Upper lobe of left lung (tissue), 4 donors: Measurements from ENCODE around the gene DPH7.
"Not testable (repeated sequence)": the region's sequence is repeated elsewhere in the genome, so short reads cannot be mapped to it uniquely, and the experiment has no call there.

Experiments
- CTCF ChIP-seq, 6 experiments: fragments of 450-650 bp in 4 of 6; fragments of 200-600 bp in 2 of 6; sonication (generic) in 2 of 6; IDR thresholded peaks; one replicate each; pipeline ENCODE4 v1.5.1; 2016 to 2019; ENCODE audit warnings: antibody characterized with exemption in 6 of 6
- POLR2A ChIP-seq, 4 donors: fragments of 450-650 bp; IDR thresholded peaks; one replicate each; pipeline ENCODE4 v1.5.1; 2016 to 2017; ENCODE audit warnings: antibody characterized with exemption in 4 of 4, mild to moderate bottlenecking in 2 of 4
- POLR2AphosphoS5 ChIP-seq, 2 donors: sonication (generic); formaldehyde crosslinking; IDR thresholded peaks; one replicate each; pipeline ENCODE4 v1.5.1; 2017; ENCODE audit warnings: antibody characterized with exemption in 2 of 2

- not testable (repeated sequence) for TF ChIP-seq POLR2AphosphoS5, CTCF, POLR2A (IDR thresholded peaks at IDR 0.05)
Observed at GRCh38 chr9:137622211-137622610, 43.5 kb upstream of the DPH7 start.
